Activated CD4-positive, alpha-beta T cell treated with anti-CD3 and anti-CD28 coated beads for 1 hour (primary cell): ENCODE data around the gene TGIF2.
"Not testable (repeated sequence)": the region's sequence is repeated elsewhere in the genome, so short reads cannot be mapped to it uniquely, and the experiment has no call there.

Experiments used
- DNase-seq: peaks from one replicate; pipeline ENCODE4 v3.0.0-alpha.2; 2020

The TGIF2 gene

GRCh38 chr20:36579996-36580545, 6.7 kb downstream of the TGIF2 start:
- no peak for DNase-seq

- DNase-seq = no peak
Observed at GRCh38 chr20:36582322-36582721, 8.9 kb downstream of the TGIF2 start.

GRCh38 chr20:36582821-36583220, 9.4 kb downstream of the TGIF2 start:
- DNase-seq = no peak

GRCh38 chr20:36584018-36584481, 10.7 kb downstream of the TGIF2 start:
- DNase-seq = no peak

GRCh38 chr20:36585410-36586125, 12.2 kb downstream of the TGIF2 start:
- DNase-seq = no peak

- no peak for DNase-seq
Observed at GRCh38 chr20:36587388-36588070, 14.1 kb downstream of the TGIF2 start.

GRCh38 chr20:36591281-36591680, 17.9 kb downstream of the TGIF2 start:
- DNase-seq = no peak

GRCh38 chr20:36591854-36592641, 18.7 kb downstream of the TGIF2 start:
- DNase-seq = peak; percentile 34

GRCh38 chr20:36593347-36593929, 20.0 kb downstream of the TGIF2 start:
- DNase-seq = no peak

GRCh38 chr20:36599912-36600345, 26.5 kb downstream of the TGIF2 start:
- no peak for DNase-seq

GRCh38 chr20:36601540-36601939, 28.1 kb downstream of the TGIF2 start:
- no peak for DNase-seq

- peak; percentile 30 for DNase-seq
Observed at GRCh38 chr20:36604952-36605398, 31.6 kb downstream of the TGIF2 start.

- peak; percentile 99 for DNase-seq
Observed at GRCh38 chr20:36605399-36606157, 32.2 kb downstream of the TGIF2 start, which contains the start of gene RAB5IF. Gene RAB5IF, plus strand, starts transcription at chr20:36605779. Its CDS starts 173 bp downstream, at chr20:36605952.

GRCh38 chr20:36606158-36607066, 33.0 kb downstream of the TGIF2 start:
- DNase-seq = no peak

GRCh38 chr20:36607586-36608387, 34.4 kb downstream of the TGIF2 start:
- DNase-seq = no peak

GRCh38 chr20:36608388-36608728, 35.0 kb downstream of the TGIF2 start:
- DNase-seq = not testable (repeated sequence)

GRCh38 chr20:36611625-36612024, 38.2 kb downstream of the TGIF2 start:
- DNase-seq = no peak

- DNase-seq = no peak
Observed at GRCh38 chr20:36613974-36614373, 40.6 kb downstream of the TGIF2 start.

- DNase-seq = no peak
Observed at GRCh38 chr20:36614781-36615557, 41.6 kb downstream of the TGIF2 start.
